Natural killer cell (primary cell): ENCODE data around the gene MINDY1. TPM values are rescaled to one million over a fixed set of nuclear protein-coding genes. Genes with fewer than 3 reads are reported as not detected.

Experiments
- ATAC-seq, 3 donors: fragments of 150-1000 bp in 2 of 3; fragments of 200-7000 bp in 1 of 3; cut with Tn5 transposase; 1 replicate in 1 of 3; 2 replicates in 2 of 3; pipeline ENCODE4 v1.10.0; 2021; ENCODE audit warnings: mild to moderate bottlenecking in 2 of 3, moderate library complexity in 2 of 3
- DNase-seq, 2 donors: peaks; one replicate each; pipeline versions ENCODE4 v3.0.0 to v3.0.0-alpha.2; 2013 to 2021; ENCODE audit warnings: mixed read lengths in 1 of 2
- H3K27ac ChIP-seq: one replicate; pipeline ENCODE4 v1.5.1; 2013; ENCODE audit warnings: mild to moderate bottlenecking, low read length
- H3K27me3 ChIP-seq: one replicate; pipeline ENCODE4 v1.6.1; 2013; ENCODE audit warnings: low read length; ENCODE audit not compliant: control insufficient read depth, insufficient read depth
- H3K36me3 ChIP-seq: one replicate; pipeline ENCODE4 v1.6.1; 2013; ENCODE audit warnings: low read length; ENCODE audit not compliant: control insufficient read depth, insufficient read depth
- H3K4me1 ChIP-seq: one replicate; pipeline ENCODE4 v1.6.1; 2013; ENCODE audit warnings: low read length; ENCODE audit not compliant: control insufficient read depth, insufficient read depth
- H3K4me3 ChIP-seq: one replicate; pipeline ENCODE4 v1.5.1; 2013; ENCODE audit warnings: low read length
- H3K9me3 ChIP-seq: one replicate; pipeline ENCODE4 v1.6.1; 2013; ENCODE audit warnings: low read length; ENCODE audit not compliant: control insufficient read depth, insufficient read depth
- H3K27ac Mint-ChIP-seq, 2 donors: one replicate each; pipeline ENCODE4 v1.8.0; 2022; ENCODE audit warnings: mild to moderate bottlenecking in 2 of 2, mixed read lengths in 2 of 2, moderate library complexity in 1 of 2
- H3K27me3 Mint-ChIP-seq, 2 donors: one replicate each; pipeline ENCODE4 v1.8.0; 2022; ENCODE audit warnings: low read depth in 2 of 2, mixed read lengths in 2 of 2
- H3K36me3 Mint-ChIP-seq: one replicate; pipeline ENCODE4 v1.8.0; 2022; ENCODE audit warnings: mixed read lengths
- H3K4me1 Mint-ChIP-seq, 2 donors: one replicate each; pipeline ENCODE4 v1.8.0; 2022; ENCODE audit warnings: mixed read lengths in 2 of 2
- H3K4me3 Mint-ChIP-seq: one replicate; pipeline ENCODE4 v1.8.0; 2022; ENCODE audit warnings: mild to moderate bottlenecking, moderate library complexity, mixed read lengths
- H3K9me3 Mint-ChIP-seq, 2 donors: one replicate each; pipeline ENCODE4 v1.8.0; 2022; ENCODE audit warnings: mixed read lengths in 2 of 2
- CTCF ChIP-seq: fragments of 200-600 bp; IDR thresholded peaks from one replicate; pipeline ENCODE4 v1.8.0; 2022; ENCODE audit warnings: antibody characterized with exemption
- WGBS: methylation state at CpG from one replicate; pipeline ENCODE4 v1.1.7; 2013; ENCODE audit warnings: missing lambda C conversion rate; ENCODE audit not compliant: insufficient coverage; 5-methylcytosine and 5-hydroxymethylcytosine counted together
- intact Hi-C: fragments of 100-400 bp; cut with micrococcal nuclease; formaldehyde crosslinking; loops from one replicate; pipeline ENCODE4 v1.14.2; 2022
- total RNA-seq, 4 donors: library from RNA; stranded (reverse); fragments of 120-200 nt in 1 of 4; gene quantifications; one replicate each; pipeline versions ENCODE4 v1.2.3 to v1.2.4, GENCODE V29; 2013 to 2022

MINDY1 gene
- total RNA-seq, 3 donors from 2014 or later (not counting 1 experiment from before 2014, with no cell fraction given), result 14.0 to 15.6 (median 15.2) TPM

GRCh38 chr1:150981177-150981804 lies 25.4 kb downstream of the MINDY1 start:
- DNase-seq, result no peak
- Mint-ChIP-seq H3K27ac (no peak overlapping the region), H3K4me1 (peaks cover 15% of the 10 kb centered on the region in 2 donors), H3K36me3 (no peaks in the 10 kb centered on the region), H3K4me3 (no peak overlapping the region), H3K27me3 (no peaks in the 10 kb centered on the region), H3K9me3 (no peaks in the 10 kb centered on the region)
- no peaks in the 10 kb centered on the region for H3K27me3 ChIP-seq
- no peak for TF ChIP-seq CTCF
- no peak overlapping the region for H3K27ac ChIP-seq
- ATAC-seq, result no peak
- H3K36me3 ChIP-seq, result no peaks in the 10 kb centered on the region
- 87% methylated on average over 6 of the region's 6 CpGs for WGBS
- intact Hi-C loops, result no loop called here
- H3K9me3 ChIP-seq, result no peaks in the 10 kb centered on the region
- no peak overlapping the region for H3K4me3 ChIP-seq
- peaks cover 32% of the 10 kb centered on the region for H3K4me1 ChIP-seq

GRCh38 chr1:150979092-150980056 lies 27.3 kb downstream of the MINDY1 start:
- intact Hi-C loops, result loop anchor here (2.0 to 5.0 kb wide), 2 partner anchors 17 to 178 kb away; partner anchors contain the start of gene TNFAIP8L2
- Mint-ChIP-seq H3K27ac (peak overlapping the region in 1 of 2 donors; percentile 52), H3K27me3 (no peaks in the 10 kb centered on the region), H3K9me3 (no peaks in the 10 kb centered on the region), H3K36me3 (no peaks in the 10 kb centered on the region), H3K4me1 (peaks cover 18% of the 10 kb centered on the region in 2 donors), H3K4me3 (peak overlapping the region; percentile 59)
- 14% methylated on average over 19 of the region's 23 CpGs for WGBS
- Histone ChIP-seq H3K4me3 (peak overlapping the region; percentile 6), H3K9me3 (no peaks in the 10 kb centered on the region), H3K36me3 (no peaks in the 10 kb centered on the region), H3K27me3 (no peaks in the 10 kb centered on the region), H3K4me1 (peaks cover 41% of the 10 kb centered on the region), H3K27ac (no peak overlapping the region)
- ATAC-seq (peak; percentile 64 to 84 (median 67)), DNase-seq (peak; percentile 80 to 93)
- TF ChIP-seq CTCF, result peak; percentile 100

GRCh38 chr1:150976879-150977694 lies 29.6 kb downstream of the MINDY1 start:
- H3K36me3 ChIP-seq, result no peaks in the 10 kb centered on the region
- H3K4me3 ChIP-seq, result no peak overlapping the region
- ATAC-seq, result peak; percentile 31 to 68 (median 54)
- intact Hi-C loops, result loop anchor here (5.0 kb wide), 1 partner anchor 180 kb away; the partner anchor contains the start of gene TNFAIP8L2
- WGBS, result 10% methylated on average over 11 of the region's 11 CpGs
- Mint-ChIP-seq H3K27ac (peak overlapping the region; percentile 82 to 94), H3K9me3 (no peaks in the 10 kb centered on the region), H3K27me3 (no peaks in the 10 kb centered on the region), H3K36me3 (no peaks in the 10 kb centered on the region), H3K4me3 (peak overlapping the region; percentile 82), H3K4me1 (peaks cover 36% of the 10 kb centered on the region in 2 donors)
- peak overlapping the region; percentile 58 for H3K27ac ChIP-seq
- no peak for TF ChIP-seq CTCF
- peaks cover 61% of the 10 kb centered on the region for H3K4me1 ChIP-seq
- no peaks in the 10 kb centered on the region for H3K27me3 ChIP-seq
- no peaks in the 10 kb centered on the region for H3K9me3 ChIP-seq
- peak; percentile 61 to 84 for DNase-seq
